ENCODE measurements around the gene WDR27. TPM values are rescaled to one million over a fixed set of nuclear protein-coding genes. Genes with fewer than 3 reads are reported as not detected.

WDR27 gene
- total and polyA plus RNA-seq, 10 of the 15 experiments (the other 5 are each of a cell fraction or from before 2014, with no cell fraction given): 1.9 to 33.2 (median 19.0) TPM

DNA sequence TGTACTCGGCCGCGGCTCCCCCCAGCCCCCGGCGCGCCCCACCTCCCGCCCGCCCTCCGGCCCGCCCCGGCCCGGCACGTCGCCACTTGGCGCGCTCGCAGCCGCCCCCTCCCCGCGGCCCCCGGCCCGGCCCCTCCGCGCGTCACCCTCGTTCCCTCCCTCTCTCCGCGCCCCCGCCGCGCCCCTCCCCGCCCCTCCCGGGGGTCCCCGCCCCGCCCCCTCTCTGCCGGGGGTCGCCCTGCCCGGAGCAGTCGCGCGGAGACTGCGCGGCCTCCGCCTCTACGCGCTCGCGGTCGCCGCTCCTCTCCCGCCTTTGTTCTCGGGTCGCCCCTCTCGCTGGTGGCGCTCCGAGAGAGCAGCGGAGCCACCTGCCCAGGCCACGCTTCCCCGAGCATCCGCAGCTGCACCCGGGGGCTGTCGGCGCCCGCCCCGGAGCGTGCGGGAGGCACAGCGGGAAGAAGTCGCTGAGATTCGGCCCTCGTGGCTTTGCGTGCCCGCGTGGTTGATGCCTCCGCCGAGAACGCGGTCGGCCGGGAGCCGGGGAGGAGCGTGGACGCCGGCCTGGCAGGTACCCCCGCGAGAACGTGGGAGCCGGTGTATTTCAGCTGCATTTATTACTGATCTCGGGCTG, 22.8 kb upstream of the WDR27 start, which contains the start of gene PHF10 (continued):
- TF ChIP-seq, protein P1, sequence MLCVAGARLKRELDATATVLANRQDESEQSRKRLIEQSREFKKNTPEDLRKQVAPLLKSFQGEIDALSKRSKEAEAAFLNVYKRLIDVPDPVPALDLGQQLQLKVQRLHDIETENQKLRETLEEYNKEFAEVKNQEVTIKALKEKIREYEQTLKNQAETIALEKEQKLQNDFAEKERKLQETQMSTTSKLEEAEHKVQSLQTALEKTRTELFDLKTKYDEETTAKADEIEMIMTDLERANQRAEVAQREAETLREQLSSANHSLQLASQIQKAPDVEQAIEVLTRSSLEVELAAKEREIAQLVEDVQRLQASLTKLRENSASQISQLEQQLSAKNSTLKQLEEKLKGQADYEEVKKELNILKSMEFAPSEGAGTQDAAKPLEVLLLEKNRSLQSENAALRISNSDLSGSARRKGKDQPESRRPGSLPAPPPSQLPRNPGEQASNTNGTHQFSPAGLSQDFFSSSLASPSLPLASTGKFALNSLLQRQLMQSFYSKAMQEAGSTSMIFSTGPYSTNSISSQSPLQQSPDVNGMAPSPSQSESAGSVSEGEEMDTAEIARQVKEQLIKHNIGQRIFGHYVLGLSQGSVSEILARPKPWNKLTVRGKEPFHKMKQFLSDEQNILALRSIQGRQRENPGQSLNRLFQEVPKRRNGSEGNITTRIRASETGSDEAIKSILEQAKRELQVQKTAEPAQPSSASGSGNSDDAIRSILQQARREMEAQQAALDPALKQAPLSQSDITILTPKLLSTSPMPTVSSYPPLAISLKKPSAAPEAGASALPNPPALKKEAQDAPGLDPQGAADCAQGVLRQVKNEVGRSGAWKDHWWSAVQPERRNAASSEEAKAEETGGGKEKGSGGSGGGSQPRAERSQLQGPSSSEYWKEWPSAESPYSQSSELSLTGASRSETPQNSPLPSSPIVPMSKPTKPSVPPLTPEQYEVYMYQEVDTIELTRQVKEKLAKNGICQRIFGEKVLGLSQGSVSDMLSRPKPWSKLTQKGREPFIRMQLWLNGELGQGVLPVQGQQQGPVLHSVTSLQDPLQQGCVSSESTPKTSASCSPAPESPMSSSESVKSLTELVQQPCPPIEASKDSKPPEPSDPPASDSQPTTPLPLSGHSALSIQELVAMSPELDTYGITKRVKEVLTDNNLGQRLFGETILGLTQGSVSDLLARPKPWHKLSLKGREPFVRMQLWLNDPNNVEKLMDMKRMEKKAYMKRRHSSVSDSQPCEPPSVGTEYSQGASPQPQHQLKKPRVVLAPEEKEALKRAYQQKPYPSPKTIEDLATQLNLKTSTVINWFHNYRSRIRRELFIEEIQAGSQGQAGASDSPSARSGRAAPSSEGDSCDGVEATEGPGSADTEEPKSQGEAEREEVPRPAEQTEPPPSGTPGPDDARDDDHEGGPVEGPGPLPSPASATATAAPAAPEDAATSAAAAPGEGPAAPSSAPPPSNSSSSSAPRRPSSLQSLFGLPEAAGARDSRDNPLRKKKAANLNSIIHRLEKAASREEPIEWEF (IDR thresholded peaks at IDR 0.05; ENCODE audit: insufficient replicate concordance, low read depth, low read length): no peak
- no peak for TF ChIP-seq ZNF207 (IDR thresholded peaks at IDR 0.05; ENCODE audit: borderline replicate concordance)
- no peak for TF ChIP-seq POU2F2 (IDR thresholded peaks at IDR 0.05; ENCODE audit: borderline replicate concordance, low read depth, low read length)
- TF ChIP-seq GABPA (IDR thresholded peaks at IDR 0.05; ENCODE audit: low read depth): no peak
- TF ChIP-seq NR2C2 (IDR thresholded peaks at IDR 0.05; ENCODE audit: borderline replicate concordance, control insufficient read depth, insufficient read length, low read depth): no peak
- TF ChIP-seq EGR1 (IDR thresholded peaks at IDR 0.05; ENCODE audit: borderline replicate concordance in 1 of 2, low read depth in 2 of 2, low read length in 2 of 2): peak in 1 of 2 experiments; percentile 38; a peak in 1 of 3 replicates
- no peak for TF ChIP-seq SMAD5 (IDR thresholded peaks at IDR 0.05; ENCODE audit: low read depth)
- TF ChIP-seq, protein P2, sequence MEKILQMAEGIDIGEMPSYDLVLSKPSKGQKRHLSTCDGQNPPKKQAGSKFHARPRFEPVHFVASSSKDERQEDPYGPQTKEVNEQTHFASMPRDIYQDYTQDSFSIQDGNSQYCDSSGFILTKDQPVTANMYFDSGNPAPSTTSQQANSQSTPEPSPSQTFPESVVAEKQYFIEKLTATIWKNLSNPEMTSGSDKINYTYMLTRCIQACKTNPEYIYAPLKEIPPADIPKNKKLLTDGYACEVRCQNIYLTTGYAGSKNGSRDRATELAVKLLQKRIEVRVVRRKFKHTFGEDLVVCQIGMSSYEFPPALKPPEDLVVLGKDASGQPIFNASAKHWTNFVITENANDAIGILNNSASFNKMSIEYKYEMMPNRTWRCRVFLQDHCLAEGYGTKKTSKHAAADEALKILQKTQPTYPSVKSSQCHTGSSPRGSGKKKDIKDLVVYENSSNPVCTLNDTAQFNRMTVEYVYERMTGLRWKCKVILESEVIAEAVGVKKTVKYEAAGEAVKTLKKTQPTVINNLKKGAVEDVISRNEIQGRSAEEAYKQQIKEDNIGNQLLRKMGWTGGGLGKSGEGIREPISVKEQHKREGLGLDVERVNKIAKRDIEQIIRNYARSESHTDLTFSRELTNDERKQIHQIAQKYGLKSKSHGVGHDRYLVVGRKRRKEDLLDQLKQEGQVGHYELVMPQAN (conservative IDR thresholded peaks at IDR 0.05): 0 out of 2 replicates have a peak, but pooled peaks have one; percentile 30
